Trophoblast cell (in vitro differentiated cells and primary cell): ENCODE data around the gene MORC2.

Experiments used
- DNase-seq, 2 donors: peaks; one replicate each; pipeline ENCODE4 v3.0.0-alpha.2; 2016
- H2AFZ ChIP-seq: 2 replicates; pipeline ENCODE4 v1.6.1; 2013; ENCODE audit warnings: low read length, moderate library complexity, mild to moderate bottlenecking; ENCODE audit not compliant: insufficient read depth, poor library complexity
- H2AK5ac ChIP-seq: 2 replicates; pipeline ENCODE4 v1.6.1; 2013; ENCODE audit warnings: mild to moderate bottlenecking, low read length
- H2BK120ac ChIP-seq: 2 replicates; pipeline ENCODE4 v1.6.1; 2013; ENCODE audit warnings: low read length, mild to moderate bottlenecking, moderate library complexity; ENCODE audit not compliant: insufficient read depth, poor library complexity
- H2BK12ac ChIP-seq: 2 replicates; pipeline ENCODE4 v1.6.1; 2013; ENCODE audit warnings: mild to moderate bottlenecking, low read length, moderate library complexity
- H2BK5ac ChIP-seq: 2 replicates; pipeline ENCODE4 v1.6.1; 2013; ENCODE audit warnings: low read length, low read depth, moderate library complexity, mild to moderate bottlenecking; ENCODE audit not compliant: poor library complexity
- H3K14ac ChIP-seq: 2 replicates; pipeline ENCODE4 v1.6.1; 2013; ENCODE audit warnings: mild to moderate bottlenecking, low read length
- H3K18ac ChIP-seq: 2 replicates; pipeline ENCODE4 v1.6.1; 2013; ENCODE audit warnings: mild to moderate bottlenecking, low read length
- H3K23ac ChIP-seq: 2 replicates; pipeline ENCODE4 v1.6.1; 2013; ENCODE audit warnings: low read length
- H3K27ac ChIP-seq: 2 replicates; pipeline ENCODE4 v1.5.1; 2013; ENCODE audit warnings: low read depth, mild to moderate bottlenecking, inconsistent platforms, low read length, moderate library complexity
- H3K27me3 ChIP-seq: 2 replicates; pipeline ENCODE4 v1.6.1; 2013; ENCODE audit warnings: inconsistent platforms, mild to moderate bottlenecking, low read length, moderate library complexity; ENCODE audit not compliant: insufficient read depth
- H3K36me3 ChIP-seq, 2 experiments: 1 replicate in 1 of 2; 2 replicates in 1 of 2; pipeline ENCODE4 v1.6.1; 2013; ENCODE audit warnings: low read length in 2 of 2, mild to moderate bottlenecking in 2 of 2, moderate library complexity in 1 of 2; ENCODE audit not compliant: insufficient read depth in 2 of 2, control insufficient read depth in 1 of 2
- H3K4ac ChIP-seq: 2 replicates; pipeline ENCODE4 v1.6.1; 2013; ENCODE audit warnings: low read depth, mild to moderate bottlenecking, low read length, moderate library complexity
- H3K4me1 ChIP-seq, 2 experiments: 1 replicate in 1 of 2; 2 replicates in 1 of 2; pipeline ENCODE4 v1.6.1; 2013; ENCODE audit warnings: low read length in 2 of 2, mild to moderate bottlenecking in 2 of 2, moderate library complexity in 1 of 2; ENCODE audit not compliant: insufficient read depth in 2 of 2, control insufficient read depth in 1 of 2
- H3K4me2 ChIP-seq: 2 replicates; pipeline ENCODE4 v1.6.1; 2013; ENCODE audit warnings: inconsistent platforms, mild to moderate bottlenecking, low read length, moderate library complexity
- H3K4me3 ChIP-seq: 2 replicates; pipeline ENCODE4 v1.5.1; 2013; ENCODE audit warnings: mild to moderate bottlenecking, low read depth, low read length, inconsistent platforms
- H3K79me1 ChIP-seq: one replicate; pipeline ENCODE4 v1.6.1; 2013; ENCODE audit warnings: low read length
- H3K79me2 ChIP-seq: 2 replicates; pipeline ENCODE4 v1.6.1; 2013; ENCODE audit warnings: low read length, mild to moderate bottlenecking; ENCODE audit not compliant: control insufficient read depth, insufficient read depth, poor library complexity
- H3K9ac ChIP-seq: 2 replicates; pipeline ENCODE4 v1.6.1; 2013; ENCODE audit warnings: mild to moderate bottlenecking, low read length
- H3K9me3 ChIP-seq: 2 replicates; pipeline ENCODE4 v1.6.1; 2013; ENCODE audit warnings: low read depth, mild to moderate bottlenecking, control low read depth, inconsistent platforms, low read length; ENCODE audit not compliant: insufficient read depth
- H4K12ac ChIP-seq: 2 replicates; pipeline ENCODE4 v1.6.1; 2013; ENCODE audit warnings: low read depth, mild to moderate bottlenecking, low read length, moderate library complexity
- H4K8ac ChIP-seq: 2 replicates; pipeline ENCODE4 v1.6.1; 2013; ENCODE audit warnings: low read depth, mild to moderate bottlenecking, low read length, moderate library complexity
- H4K91ac ChIP-seq: one replicate; pipeline ENCODE4 v1.6.1; 2013; ENCODE audit warnings: low read depth, mild to moderate bottlenecking, low read length, moderate library complexity
- WGBS: extraction: QIAGEN DNeasy Blood & Tissue Kit; methylation state at CpG from one replicate; pipeline ENCODE4 v1.1.7; 2013; ENCODE audit warnings: missing lambda C conversion rate; ENCODE audit not compliant: insufficient read length, insufficient coverage; ENCODE audit errors: extremely low coverage; 5-methylcytosine and 5-hydroxymethylcytosine counted together

Gene MORC2

DNA sequence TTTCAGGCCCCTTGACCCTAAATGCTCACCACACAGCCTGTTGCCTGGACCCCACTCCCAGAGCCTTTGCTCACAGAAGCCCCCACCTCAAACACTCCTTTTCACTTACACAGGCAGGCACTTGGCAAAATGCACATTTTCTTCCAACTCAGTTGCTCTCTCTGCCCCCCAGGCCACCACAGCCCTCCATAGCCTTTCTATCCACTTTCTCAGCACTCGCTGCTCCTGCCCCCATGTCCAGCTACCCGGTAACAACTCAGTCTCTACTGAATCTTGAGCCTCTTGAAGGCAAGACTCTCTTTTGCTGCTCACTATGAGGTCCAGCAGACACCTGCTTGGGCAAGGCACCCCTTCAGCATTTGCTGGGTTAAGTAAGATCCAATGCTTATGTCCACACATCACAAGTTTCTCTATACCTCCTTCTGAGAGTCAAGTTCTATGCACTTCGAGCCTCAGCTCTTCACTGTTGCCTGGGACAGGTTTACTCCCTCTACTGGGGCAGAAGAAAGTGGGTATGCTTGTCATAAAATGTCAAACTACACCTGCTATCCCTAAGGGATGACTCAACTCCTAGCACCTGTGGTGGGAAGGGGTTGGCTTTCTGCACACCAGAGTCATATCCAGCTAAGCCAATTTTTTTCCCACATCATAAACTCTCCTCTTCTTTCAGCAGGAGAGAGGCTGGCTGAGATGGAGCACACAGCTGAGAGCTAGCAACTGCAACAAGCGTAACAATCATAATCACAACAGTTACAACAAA lies 36.9 kb downstream of the MORC2 start:
- H3K9ac ChIP-seq, result no peak overlapping the region
- no peak overlapping the region for H3K4me2 ChIP-seq
- H2BK120ac ChIP-seq, result no peak overlapping the region
- H3K36me3 ChIP-seq, result peaks cover 73 to 80% of the 10 kb centered on the region in 2 experiments
- H4K12ac ChIP-seq, result no peak overlapping the region
- H3K4me1 ChIP-seq, result no peaks in the 10 kb centered on the region
- H3K4ac ChIP-seq, result no peak overlapping the region
- no peak overlapping the region for H4K8ac ChIP-seq
- no peak overlapping the region for H2AK5ac ChIP-seq
- H2AFZ ChIP-seq, result no peak overlapping the region
- no peak overlapping the region for H3K27ac ChIP-seq
- H3K79me1 ChIP-seq, result no peaks in the 10 kb centered on the region
- H4K91ac ChIP-seq, result no peak overlapping the region
- no peaks in the 10 kb centered on the region for H3K27me3 ChIP-seq
- DNase-seq, result no peak
- H2BK12ac ChIP-seq, result no peak overlapping the region
- no peaks in the 10 kb centered on the region for H3K9me3 ChIP-seq
- no CpG with 5 or more reads among the region's 4 CpGs for WGBS
- H3K79me2 ChIP-seq, result no peaks in the 10 kb centered on the region
- no peak overlapping the region for H3K18ac ChIP-seq
- H2BK5ac ChIP-seq, result no peak overlapping the region
- no peak overlapping the region for H3K4me3 ChIP-seq
- no peak overlapping the region for H3K14ac ChIP-seq
- H3K23ac ChIP-seq, result no peak overlapping the region

DNA sequence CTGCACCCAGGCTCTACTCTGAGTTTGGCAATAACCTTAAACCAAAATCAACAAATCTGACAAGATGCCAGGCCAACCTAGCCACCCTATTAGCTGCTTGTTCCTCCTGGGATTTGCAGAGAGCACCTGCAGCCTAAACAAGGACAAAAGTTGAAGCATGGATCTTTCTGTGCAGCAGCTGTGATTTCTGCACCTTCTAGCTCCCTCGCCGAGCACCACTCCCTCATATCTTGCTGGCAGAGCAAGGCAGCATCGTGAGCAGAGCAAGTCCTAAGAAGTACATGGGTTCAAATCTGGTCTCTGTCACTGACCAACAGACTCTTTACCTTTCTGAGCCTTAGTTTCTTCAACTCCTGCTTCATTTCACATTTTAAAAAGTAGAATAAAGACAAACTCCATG lies 38.3 kb downstream of the MORC2 start:
- Histone ChIP-seq H3K14ac (no peak overlapping the region), H3K4me1 (no peaks in the 10 kb centered on the region), H2BK120ac (no peak overlapping the region), H4K91ac (no peak overlapping the region), H3K9me3 (no peaks in the 10 kb centered on the region), H2AFZ (no peak overlapping the region), H3K23ac (no peak overlapping the region), H4K8ac (no peak overlapping the region), H2BK5ac (no peak overlapping the region), H3K27me3 (no peaks in the 10 kb centered on the region), H3K4me3 (no peak overlapping the region), H4K12ac (no peak overlapping the region), H3K18ac (no peak overlapping the region), H3K27ac (no peak overlapping the region), H3K79me1 (no peaks in the 10 kb centered on the region), H3K4me2 (no peak overlapping the region), H3K36me3 (peaks cover 80 to 86% of the 10 kb centered on the region in 2 experiments), H2AK5ac (no peak overlapping the region), H3K9ac (no peak overlapping the region), H2BK12ac (no peak overlapping the region), H3K4ac (no peak overlapping the region), H3K79me2 (no peaks in the 10 kb centered on the region)
- DNase-seq, result no peak
- whole genome bisulfite sequencing, result no CpG with 5 or more reads among the region's 3 CpGs

DNA sequence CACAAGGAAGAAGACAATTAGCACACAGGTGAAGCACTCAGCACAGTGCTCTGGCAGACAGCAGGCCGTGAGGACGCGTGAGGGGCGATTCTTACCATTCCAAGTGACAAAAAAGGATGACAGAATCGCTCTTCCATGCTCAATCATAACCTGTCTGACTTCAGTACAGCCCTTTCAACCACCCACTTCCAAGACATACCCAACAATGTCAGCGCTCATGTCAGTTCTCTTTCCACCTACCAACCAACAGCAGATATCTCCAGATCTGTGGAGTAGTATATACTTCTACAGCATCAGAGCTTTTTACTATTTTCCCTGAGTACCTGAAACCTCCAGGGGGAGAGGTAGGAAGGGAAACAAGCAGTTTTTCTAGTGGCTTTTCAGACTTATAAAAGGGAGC lies 40.2 kb downstream of the MORC2 start:
- Histone ChIP-seq H3K4me1 (no peaks in the 10 kb centered on the region), H3K9me3 (no peaks in the 10 kb centered on the region), H3K4me3 (no peak overlapping the region), H3K27me3 (no peaks in the 10 kb centered on the region), H2BK120ac (no peak overlapping the region), H3K23ac (no peak overlapping the region), H2BK12ac (no peak overlapping the region), H2AFZ (no peak overlapping the region), H3K4ac (no peak overlapping the region), H3K79me2 (no peaks in the 10 kb centered on the region), H3K18ac (no peak overlapping the region), H3K79me1 (no peaks in the 10 kb centered on the region), H2BK5ac (no peak overlapping the region), H4K8ac (no peak overlapping the region), H3K27ac (no peak overlapping the region), H3K9ac (no peak overlapping the region), H4K91ac (no peak overlapping the region), H3K14ac (no peak overlapping the region), H4K12ac (no peak overlapping the region), H2AK5ac (no peak overlapping the region), H3K4me2 (no peak overlapping the region), H3K36me3 (peaks cover 71 to 79% of the 10 kb centered on the region in 2 experiments)
- no CpG with 5 or more reads among the region's 6 CpGs for WGBS
- no peak for DNase-seq

DNA sequence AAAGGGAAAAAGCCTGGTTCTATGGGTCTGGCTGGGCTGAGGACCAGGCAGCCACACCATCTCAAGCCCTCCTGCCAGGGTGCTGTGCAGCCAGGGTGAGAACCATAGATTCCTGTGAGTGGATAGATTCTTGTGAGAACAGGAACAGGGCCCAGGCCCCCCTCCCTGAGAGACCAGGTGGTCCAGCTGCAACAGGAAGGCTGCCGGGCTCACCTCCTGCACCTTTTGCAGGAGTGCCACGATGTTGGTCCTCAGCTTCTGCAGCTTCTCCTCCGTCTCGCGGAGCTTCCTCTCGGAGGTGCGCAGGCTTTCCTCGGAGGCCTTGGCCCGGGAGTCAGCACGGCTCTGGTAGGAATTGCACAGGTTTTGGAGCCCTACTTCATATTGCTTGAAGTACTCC lies 40.8 kb downstream of the MORC2 start:
- Histone ChIP-seq H3K4me2 (no peak overlapping the region), H2BK5ac (no peak overlapping the region), H3K27me3 (no peaks in the 10 kb centered on the region), H3K14ac (no peak overlapping the region), H3K36me3 (peaks cover 65 to 78% of the 10 kb centered on the region in 2 experiments), H3K4me1 (no peaks in the 10 kb centered on the region), H3K79me2 (no peaks in the 10 kb centered on the region), H2BK12ac (no peak overlapping the region), H2AK5ac (no peak overlapping the region), H3K18ac (no peak overlapping the region), H3K9me3 (peaks cover 3% of the 10 kb centered on the region), H3K27ac (no peak overlapping the region), H3K9ac (no peak overlapping the region), H3K4ac (no peak overlapping the region), H4K12ac (no peak overlapping the region), H4K8ac (no peak overlapping the region), H4K91ac (no peak overlapping the region), H3K4me3 (no peak overlapping the region), H2AFZ (no peak overlapping the region), H3K23ac (no peak overlapping the region), H2BK120ac (no peak overlapping the region), H3K79me1 (no peaks in the 10 kb centered on the region)
- no peak for DNase-seq
- no CpG with 5 or more reads among the region's 10 CpGs for WGBS
